ENCODE data around the gene NEURL4.
"Not testable (repeated sequence)": the region's sequence is repeated elsewhere in the genome, so short reads cannot be mapped to it uniquely, and the experiment has no call there.

Gene NEURL4

DNA sequence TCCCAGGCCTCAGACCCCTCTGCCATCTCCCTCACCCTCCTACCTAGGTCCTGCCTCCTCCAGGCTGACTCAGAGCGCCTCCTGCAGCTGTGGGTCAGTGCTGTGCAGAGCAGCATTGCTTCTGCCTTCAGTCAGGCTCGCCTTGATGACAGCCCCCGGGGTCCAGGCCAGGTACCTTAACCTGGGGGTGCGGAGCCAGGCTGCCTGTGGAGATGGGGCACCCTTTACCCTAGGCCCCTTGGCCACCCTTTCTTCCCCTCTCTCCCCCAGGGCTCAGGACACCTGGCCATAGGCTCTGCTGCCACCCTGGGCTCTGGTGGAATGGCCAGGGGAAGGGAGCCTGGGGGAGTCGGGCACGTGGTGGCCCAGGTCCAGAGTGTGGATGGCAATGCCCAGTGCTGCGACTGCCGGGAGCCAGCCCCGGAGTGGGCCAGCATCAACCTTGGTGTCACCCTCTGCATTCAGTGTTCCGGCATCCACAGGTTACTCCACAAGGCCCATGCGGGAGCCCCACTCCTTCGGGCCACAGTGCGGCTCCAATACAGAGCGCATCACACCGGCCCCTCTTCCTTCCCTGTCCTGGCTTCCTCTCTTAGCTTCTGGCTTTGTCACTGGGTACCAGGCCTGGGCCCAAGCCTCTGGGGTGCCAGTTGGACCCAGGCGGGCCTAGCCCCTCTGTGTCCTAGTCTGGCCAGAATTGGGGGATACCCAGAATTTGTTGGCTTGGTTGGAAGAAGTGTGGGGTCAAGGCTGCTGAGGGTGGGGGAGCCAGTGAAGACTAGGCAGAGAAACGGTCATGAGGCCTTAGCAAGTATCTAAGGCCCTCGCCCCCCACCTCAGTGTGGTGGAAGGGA is 17.9 kb upstream of the NEURL4 start:
- no peak for DNase-seq

GRCh38 chr17:7343250-7343649 is 14.1 kb upstream of the NEURL4 start:
- DNase-seq, result no peak

DNA sequence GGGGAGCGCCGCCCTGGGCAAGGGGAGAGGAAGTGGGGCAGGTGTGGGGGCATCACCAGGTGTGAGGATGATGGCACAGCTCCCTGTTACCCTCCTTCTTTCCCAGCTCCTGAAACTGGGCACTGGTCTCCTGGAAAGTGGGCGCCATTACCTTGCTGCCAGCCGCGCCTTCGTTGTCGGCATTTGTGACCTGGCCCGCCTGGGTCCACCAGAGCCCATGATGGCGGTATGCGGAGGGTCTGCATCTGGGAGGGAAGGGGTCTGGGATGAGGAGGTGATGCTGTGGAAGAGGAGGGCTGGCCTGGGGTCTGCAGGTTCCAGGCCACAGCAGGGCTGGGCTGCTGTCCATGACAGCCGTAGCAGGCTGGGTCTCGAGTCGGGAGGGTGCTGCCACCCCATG is 12.7 kb upstream of the NEURL4 start:
- no peak for DNase-seq

DNA sequence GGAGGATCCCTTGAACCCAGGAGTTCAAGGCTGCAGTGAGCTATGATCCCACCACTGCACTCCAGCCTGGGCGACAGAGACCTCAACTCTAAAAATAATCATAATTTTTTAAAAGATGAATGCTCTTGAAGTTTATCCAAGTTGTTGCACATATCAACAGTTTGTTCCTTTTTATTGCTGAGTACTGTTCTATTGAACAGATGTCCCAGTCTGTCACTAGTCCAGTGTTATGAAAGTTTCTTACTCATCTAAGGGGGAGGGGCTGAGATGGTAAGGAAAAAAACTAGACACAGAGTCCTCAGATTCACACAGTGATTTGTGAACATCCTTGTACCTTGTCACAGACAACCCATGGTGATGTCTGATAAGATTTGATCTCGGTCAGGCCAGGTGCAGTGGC is 11.0 kb upstream of the NEURL4 start:
- DNase-seq, result no peak

DNA sequence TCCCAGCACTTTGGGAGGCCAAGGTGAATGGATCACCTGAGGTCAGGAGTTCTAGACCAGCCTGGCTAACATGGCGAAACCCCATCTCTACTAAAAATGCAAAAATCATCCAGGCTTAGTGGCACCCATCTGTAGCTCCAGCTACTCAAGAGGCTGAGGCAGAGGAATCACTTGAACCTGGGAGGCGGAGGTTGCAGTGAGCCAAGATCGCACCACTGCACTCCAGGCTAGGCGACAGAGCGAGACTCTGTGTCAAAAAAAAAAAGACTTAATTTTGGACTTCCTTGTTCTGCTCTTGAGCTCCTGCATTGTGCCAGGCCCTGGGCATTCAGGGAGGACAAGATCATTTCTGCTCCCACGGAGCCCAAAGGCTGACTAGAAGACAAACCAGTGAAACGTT is 8.5 kb upstream of the NEURL4 start:
- DNase-seq, result not testable (repeated sequence)

DNA sequence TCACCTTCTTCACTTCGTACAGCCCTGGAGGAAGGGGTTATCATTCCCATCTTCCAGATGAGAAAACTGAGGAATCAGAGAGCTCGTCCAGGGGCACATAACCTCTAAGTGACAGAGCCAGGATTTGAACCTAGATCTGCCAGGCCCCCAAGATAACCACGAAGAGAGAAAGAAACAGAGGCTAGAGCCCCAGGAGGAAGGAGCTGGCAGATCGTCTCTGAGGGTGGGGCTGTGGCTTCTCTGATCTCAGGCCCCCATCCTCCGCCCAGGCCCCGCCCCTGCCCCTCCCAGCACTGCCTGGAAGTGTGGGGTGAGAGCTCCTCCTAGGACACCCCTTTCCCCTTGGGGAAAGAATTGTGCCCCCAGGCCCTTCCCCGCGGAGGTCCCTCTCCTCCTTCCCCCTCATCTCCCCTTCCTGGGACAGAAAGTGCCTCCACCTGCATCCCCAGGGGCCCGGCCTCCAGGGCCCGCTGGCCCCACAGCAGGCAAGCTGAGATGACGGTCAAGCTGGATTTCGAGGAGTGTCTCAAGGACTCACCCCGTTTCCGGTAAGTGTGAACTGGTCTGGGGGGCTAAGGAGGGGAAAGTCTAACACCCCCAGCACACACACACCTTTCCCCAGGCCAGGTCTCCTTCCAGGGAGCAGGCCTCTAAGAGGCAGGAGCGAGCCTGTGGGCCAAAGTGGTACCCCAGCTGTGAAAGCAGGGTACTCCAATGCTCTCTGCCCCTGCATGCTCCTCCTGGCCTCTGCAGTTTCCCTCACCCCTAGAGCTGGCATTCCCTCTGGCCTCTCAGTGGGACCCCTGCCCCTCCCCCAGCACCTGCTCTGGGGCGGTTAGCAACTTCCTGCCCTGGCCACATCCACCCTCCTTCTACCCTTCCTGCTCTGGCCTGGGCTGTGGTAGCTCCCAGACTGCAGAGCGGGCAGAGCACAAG is 7.4 kb upstream of the NEURL4 start, which contains the start of gene ACAP1:
Gene ACAP1 (plus strand): TSS at position 290 of the 936 bp plus-strand sequence. CDS start 206 bp downstream, at position 496.
- DNase-seq, result no peak

- not testable (repeated sequence) for DNase-seq
Measured at GRCh38 chr17:7335765-7336164, 6.6 kb upstream of the NEURL4 start.

- no peak for DNase-seq
Measured at GRCh38 chr17:7334938-7335538, 5.9 kb upstream of the NEURL4 start.

- DNase-seq, result not testable (repeated sequence)
Measured at GRCh38 chr17:7332600-7333069, 3.5 kb upstream of the NEURL4 start.

- no peak for DNase-seq
Measured at GRCh38 chr17:7332111-7332510, 3.0 kb upstream of the NEURL4 start.

DNA sequence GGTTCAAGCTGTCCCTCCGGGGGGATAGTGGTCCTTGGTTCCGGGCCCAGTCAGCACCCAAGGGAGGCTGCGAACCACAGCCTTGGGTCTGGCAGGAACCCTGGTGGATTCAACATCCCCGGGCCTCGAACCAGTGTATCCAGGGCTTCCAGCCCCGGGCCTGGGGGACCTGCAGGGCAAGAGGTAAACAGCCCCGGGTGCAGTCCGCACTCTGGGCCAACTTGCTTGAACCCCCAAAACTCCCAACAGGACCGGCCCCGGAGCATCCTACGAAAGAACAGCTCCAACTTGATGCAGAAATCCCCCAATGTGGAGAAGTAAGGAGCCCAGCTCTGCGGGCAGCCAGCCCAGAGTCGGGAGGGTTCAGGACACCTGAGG is 1.5 kb upstream of the NEURL4 start:
- DNase-seq, result no peak

DNA sequence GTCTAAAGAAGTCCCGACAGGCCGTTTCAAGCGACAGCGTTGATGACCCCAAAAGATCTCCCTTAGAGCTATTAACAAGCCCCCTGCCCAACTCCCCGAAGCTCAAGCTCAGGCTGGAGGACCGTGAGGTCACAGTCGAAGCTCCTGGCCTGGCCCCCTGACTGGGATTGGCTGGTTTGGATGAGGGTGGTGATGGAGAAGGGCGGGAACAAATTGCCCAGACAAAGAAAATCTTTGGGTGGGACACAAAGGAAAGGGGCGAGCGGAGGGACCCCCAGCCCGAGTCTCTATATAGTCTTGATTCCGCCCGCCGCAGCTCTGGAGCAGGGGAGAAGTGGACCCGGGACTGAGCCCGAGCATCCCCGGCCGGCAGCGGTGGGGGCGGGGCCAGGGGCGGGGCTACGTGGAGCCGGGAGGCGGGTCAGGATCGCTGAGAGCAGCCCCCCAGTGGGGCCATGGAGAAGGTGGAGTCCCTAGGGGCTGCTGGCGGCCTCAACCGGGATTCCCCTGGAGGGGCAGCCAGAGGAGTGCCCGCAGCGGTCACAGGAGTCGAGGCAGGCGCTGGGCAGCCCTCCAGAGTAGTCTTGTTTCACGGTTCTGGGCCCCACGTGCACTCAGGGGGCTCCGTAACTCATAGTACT is 982 bp upstream of the NEURL4 start:
- DNase-seq, result peak; percentile 81

- DNase-seq, result peak; percentile 99
Measured at GRCh38 chr17:7329374-7329996, 350 bp upstream of the NEURL4 start.

DNA sequence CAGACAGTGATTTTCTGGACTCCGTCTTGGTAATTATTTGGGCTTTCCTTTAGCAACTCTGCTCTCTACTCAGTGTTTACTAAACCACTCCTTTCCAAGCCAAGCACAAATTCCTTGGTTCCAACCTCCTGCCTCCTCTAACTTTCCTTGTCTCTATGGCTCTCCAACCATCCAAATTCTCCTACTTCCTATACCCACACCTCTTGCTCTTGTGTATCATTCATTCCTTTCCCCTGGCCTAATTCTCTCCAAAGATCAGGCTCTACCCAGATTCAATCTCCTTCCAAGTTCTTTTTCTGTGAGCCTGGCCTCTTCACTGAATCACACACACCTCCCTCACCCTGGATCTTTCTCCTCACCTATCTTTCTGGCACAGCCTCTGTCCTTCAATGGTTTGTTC is 1.1 kb downstream of the NEURL4 start:
- DNase-seq, result no peak

- no peak for DNase-seq
Measured at GRCh38 chr17:7327501-7327900, 1.6 kb downstream of the NEURL4 start.

GRCh38 chr17:7327056-7327455 is 2.1 kb downstream of the NEURL4 start:
- no peak for DNase-seq

GRCh38 chr17:7326186-7326585 is 2.9 kb downstream of the NEURL4 start:
- no peak for DNase-seq

DNA sequence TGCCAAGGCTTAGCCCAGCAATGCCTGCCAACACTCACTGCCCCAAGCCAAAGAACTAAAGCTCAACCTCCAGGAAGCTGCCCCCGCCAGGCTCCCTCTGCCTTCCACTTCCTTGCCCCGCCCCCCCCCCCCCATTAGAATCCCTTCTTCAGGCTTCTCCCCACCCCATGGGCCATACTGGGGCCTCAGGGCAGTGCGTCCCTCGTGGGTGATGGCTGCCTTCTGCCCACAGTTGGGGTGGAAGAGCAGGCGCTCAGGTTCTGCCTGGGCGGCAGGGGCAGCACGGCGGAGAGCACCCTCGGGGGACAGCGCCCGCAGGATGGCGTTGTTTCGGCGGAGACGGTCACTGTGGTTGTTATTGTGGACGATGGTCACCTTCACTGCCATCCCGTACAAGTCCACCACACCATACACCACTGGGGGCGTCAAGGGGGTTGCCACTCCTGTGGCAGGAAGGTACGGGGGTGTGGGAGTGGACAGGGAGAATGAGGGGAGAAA is 4.1 kb downstream of the NEURL4 start:
- no peak for DNase-seq

- no peak for DNase-seq
Measured at GRCh38 chr17:7324438-7324779, 4.7 kb downstream of the NEURL4 start.

- no peak for DNase-seq
Measured at GRCh38 chr17:7323731-7324437, 5.3 kb downstream of the NEURL4 start.

GRCh38 chr17:7322520-7323194 is 6.5 kb downstream of the NEURL4 start:
- DNase-seq, result no peak
